ENCODE results near the gene HGFAC. TPM values are rescaled to one million over a fixed set of nuclear protein-coding genes. Genes with fewer than 3 reads are reported as not detected.

HGFAC gene
- polyA plus RNA-seq, 1 of the 3 experiments (the other 2 are of a cell fraction), result 0.43 TPM

GRCh38 chr4:3468154-3468553 is 26.4 kb downstream of the HGFAC start (continued):
- TF ChIP-seq, protein P1, sequence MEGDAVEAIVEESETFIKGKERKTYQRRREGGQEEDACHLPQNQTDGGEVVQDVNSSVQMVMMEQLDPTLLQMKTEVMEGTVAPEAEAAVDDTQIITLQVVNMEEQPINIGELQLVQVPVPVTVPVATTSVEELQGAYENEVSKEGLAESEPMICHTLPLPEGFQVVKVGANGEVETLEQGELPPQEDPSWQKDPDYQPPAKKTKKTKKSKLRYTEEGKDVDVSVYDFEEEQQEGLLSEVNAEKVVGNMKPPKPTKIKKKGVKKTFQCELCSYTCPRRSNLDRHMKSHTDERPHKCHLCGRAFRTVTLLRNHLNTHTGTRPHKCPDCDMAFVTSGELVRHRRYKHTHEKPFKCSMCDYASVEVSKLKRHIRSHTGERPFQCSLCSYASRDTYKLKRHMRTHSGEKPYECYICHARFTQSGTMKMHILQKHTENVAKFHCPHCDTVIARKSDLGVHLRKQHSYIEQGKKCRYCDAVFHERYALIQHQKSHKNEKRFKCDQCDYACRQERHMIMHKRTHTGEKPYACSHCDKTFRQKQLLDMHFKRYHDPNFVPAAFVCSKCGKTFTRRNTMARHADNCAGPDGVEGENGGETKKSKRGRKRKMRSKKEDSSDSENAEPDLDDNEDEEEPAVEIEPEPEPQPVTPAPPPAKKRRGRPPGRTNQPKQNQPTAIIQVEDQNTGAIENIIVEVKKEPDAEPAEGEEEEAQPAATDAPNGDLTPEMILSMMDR (IDR thresholded peaks at IDR 0.05), result no peak
- TF ChIP-seq JUND (IDR thresholded peaks at IDR 0.05) (no peak), RAD21 (IDR thresholded peaks at IDR 0.05; ENCODE audit: low read length) (no peak), CHD2 (IDR thresholded peaks at IDR 0.05; ENCODE audit: low read length, partially characterized antibody) (no peak), YY1 (IDR thresholded peaks at IDR 0.05; ENCODE audit: low read depth) (no peak), POLR2AphosphoS5 (IDR thresholded peaks at IDR 0.05; ENCODE audit: low read depth, low read length) (no peak), SIN3A (IDR thresholded peaks at IDR 0.05; ENCODE audit: borderline replicate concordance, low read depth, low read length) (no peak), FOSL2 (IDR thresholded peaks at IDR 0.05; ENCODE audit: borderline replicate concordance, low read depth) (no peak)

- ChIA-PET CTCF (no interaction called here), POLR2A (no interaction called here)
- DNase-seq, result no peak
- Histone ChIP-seq H3K9me3 (no peaks in the 10 kb centered on the region), H3F3A (replicated peaks; ENCODE audit: insufficient read depth) (peaks cover 7% of the 10 kb centered on the region), H3K9me2 (no peaks in the 10 kb centered on the region), H4K20me1 (ENCODE audit: insufficient read depth) (no peaks in the 10 kb centered on the region), H3K79me2 (ENCODE audit: insufficient read depth) (no peaks in the 10 kb centered on the region), H3K9ac (no peak overlapping the region), H3K4me2 (no peak overlapping the region), H3K27ac (ENCODE audit: low read depth in 2 of 2, low read length in 1 of 2) (no peak overlapping the region), H3K36me3 (replicated peaks in 1 of 2; ENCODE audit: control insufficient read depth in 1 of 2, insufficient read depth in 2 of 2, low read length in 1 of 2) (no peaks in the 10 kb centered on the region), H2AFZ (ENCODE audit: low read depth) (no peak overlapping the region), H3K27me3 (ENCODE audit: insufficient read depth) (no peaks in the 10 kb centered on the region), H3K4me1 (ENCODE audit: control insufficient read depth in 1 of 2, insufficient read depth in 2 of 2, low read depth in 1 of 2, low read length in 1 of 2) (no peaks in the 10 kb centered on the region), H3K4me3 (ENCODE audit: low read depth in 2 of 2, low read length in 1 of 2) (no peak overlapping the region)
- 87% methylated on average over 11 of the region's 11 CpGs for WGBS (ENCODE audit: low lambda C conversion rate)
- TF ChIP-seq RAD21 (IDR thresholded peaks at IDR 0.05; ENCODE audit: low read length) (no peak), TAF1 (IDR thresholded peaks at IDR 0.05; ENCODE audit: borderline replicate concordance, low read depth, low read length) (no peak), EP300 (IDR thresholded peaks at IDR 0.05; ENCODE audit: borderline replicate concordance in 1 of 2, low read depth in 1 of 2, low read length in 1 of 2) (no peak)
Observed at GRCh38 chr4:3468804-3469203, 27.0 kb downstream of the HGFAC start.

DNA sequence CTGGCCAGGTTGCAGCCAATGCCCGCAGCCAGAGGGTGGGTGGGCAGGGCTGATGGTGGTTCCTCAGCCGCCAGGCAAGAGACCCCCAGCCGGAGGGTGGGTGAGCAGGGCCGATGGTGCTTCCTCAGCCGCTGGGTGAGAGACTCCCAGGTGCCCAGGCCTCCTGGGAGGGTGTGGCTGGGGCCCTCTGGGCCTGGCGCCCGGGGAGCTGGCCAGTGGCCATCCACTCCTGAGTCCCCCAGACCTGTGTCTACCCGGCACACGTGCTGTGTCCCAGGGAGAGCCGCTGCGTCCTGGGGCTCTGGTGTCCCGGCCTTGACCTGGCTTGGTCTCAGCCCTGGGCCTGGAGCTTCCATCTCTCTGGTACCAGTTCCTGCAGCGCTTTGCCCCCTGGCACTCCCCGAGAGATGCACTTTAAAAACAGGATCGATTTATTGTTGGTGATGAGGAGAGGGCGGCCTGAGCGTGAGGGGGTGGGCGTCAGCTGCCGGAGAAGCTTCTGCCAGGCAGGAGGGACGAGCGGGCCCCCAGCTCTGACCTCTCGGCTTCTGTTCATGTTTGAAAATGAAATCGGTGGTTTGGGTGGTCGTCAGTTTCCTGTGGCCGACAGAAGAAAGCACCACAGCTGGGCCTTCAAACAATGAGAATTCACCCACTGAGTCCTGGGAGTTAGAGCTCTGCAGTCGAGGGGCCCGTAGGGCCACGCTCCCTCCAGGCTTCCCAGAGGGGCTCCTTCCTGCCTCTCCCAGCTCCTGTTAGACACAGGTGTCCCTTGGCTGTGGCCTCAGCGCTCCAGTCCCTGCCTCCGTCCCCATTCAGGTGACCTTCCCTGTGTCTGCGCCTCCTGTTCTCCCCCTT is 27.8 kb downstream of the HGFAC start:
- no peak for TF ChIP-seq RFX5 (IDR thresholded peaks at IDR 0.05; ENCODE audit: low read length)
- no peak for TF ChIP-seq GABPA (IDR thresholded peaks at IDR 0.05; ENCODE audit: low read depth)
- CTCF ChIA-PET, result interaction anchor here (3.9 kb wide), 1 partner anchor 11 kb away, joined by 31 read pairs; no protein-coding TSS in a partner anchor
- H2AFZ ChIP-seq (ENCODE audit: low read depth), result no peak overlapping the region
- no peaks in the 10 kb centered on the region for H3K79me2 ChIP-seq (ENCODE audit: insufficient read depth)
- peaks cover 7% of the 10 kb centered on the region for H3F3A ChIP-seq (replicated peaks; ENCODE audit: insufficient read depth)
- no peaks in the 10 kb centered on the region for H3K9me3 ChIP-seq
- no peak overlapping the region for H3K4me2 ChIP-seq
- no peaks in the 10 kb centered on the region for H4K20me1 ChIP-seq (ENCODE audit: insufficient read depth)
- no peaks in the 10 kb centered on the region for H3K9me2 ChIP-seq
- no peak for DNase-seq
- POLR2A ChIA-PET, result no interaction called here
- H3K27ac ChIP-seq (ENCODE audit: low read depth in 2 of 2, low read length in 1 of 2), result no peak overlapping the region
- no peaks in the 10 kb centered on the region for H3K36me3 ChIP-seq (replicated peaks in 1 of 2; ENCODE audit: control insufficient read depth in 1 of 2, insufficient read depth in 2 of 2, low read length in 1 of 2)
- H3K4me3 ChIP-seq (ENCODE audit: low read depth in 2 of 2, low read length in 1 of 2), result no peak overlapping the region
- 71% methylated on average over 19 of the region's 31 CpGs for WGBS (ENCODE audit: low lambda C conversion rate)
- no peaks in the 10 kb centered on the region for H3K4me1 ChIP-seq (ENCODE audit: control insufficient read depth in 1 of 2, insufficient read depth in 2 of 2, low read depth in 1 of 2, low read length in 1 of 2)
- no peaks in the 10 kb centered on the region for H3K27me3 ChIP-seq (ENCODE audit: insufficient read depth)
- H3K9ac ChIP-seq, result no peak overlapping the region
